ENCODE data around the gene MIEF1. TPM values are rescaled to one million over a fixed set of nuclear protein-coding genes. Genes with fewer than 3 reads are reported as not detected.

Gene MIEF1
- total RNA-seq, 2 donors from 2014 or later, result 37.5 to 52.2 TPM

DNA sequence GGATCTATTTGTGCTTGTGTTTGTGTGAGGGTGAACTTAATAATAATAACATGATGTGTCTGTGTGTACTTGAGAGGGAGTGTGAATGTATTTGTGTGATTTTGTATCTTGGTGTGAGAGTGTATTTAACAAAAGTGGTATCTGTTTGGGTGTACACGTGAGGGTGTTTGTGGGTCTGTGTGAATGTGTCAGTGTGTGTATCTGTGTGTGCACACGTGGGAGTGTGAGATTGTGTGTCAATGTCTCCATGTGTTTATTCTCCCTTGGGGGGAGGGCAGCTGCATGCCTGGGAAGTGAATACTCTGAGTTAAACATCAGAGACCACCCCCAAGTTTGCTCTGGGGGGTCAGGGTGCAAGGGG is 45.5 kb downstream of the MIEF1 start:
- ATAC-seq (no peak), DNase-seq (ENCODE audit: low spot score in 2 of 2) (no peak)
- no peaks in the 10 kb centered on the region for H3K9me3 Mint-ChIP-seq
- no peak overlapping the region for H3K27ac Mint-ChIP-seq
- no peaks in the 10 kb centered on the region for H3K36me3 Mint-ChIP-seq

DNA sequence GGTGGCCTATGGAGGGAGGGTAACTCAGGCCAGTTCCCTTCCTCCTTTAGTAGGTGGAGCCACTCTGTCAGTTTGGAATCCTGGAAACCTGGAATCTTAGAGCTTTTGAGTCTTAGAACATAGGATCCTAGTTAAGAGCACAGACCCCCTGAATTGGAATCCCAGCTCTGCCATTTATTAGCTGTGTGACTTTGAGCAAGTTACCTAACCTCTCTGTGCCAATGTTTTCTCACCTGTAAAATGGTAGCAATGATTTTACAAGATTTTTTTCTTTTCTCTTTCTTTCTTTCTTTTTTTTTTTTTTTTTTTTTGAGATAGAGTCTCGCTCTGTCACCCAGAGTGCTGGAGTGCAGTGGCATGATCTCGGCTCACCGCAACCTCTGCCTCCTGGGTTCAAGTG is 51.3 kb downstream of the MIEF1 start:
- no peak overlapping the region for H3K27ac Mint-ChIP-seq
- no peaks in the 10 kb centered on the region for H3K9me3 Mint-ChIP-seq
- no peaks in the 10 kb centered on the region for H3K36me3 Mint-ChIP-seq
- DNase-seq (ENCODE audit: low spot score in 2 of 2) (no peak), ATAC-seq (no peak)

GRCh38 chr22:39554151-39554550 is 52.1 kb downstream of the MIEF1 start:
- no peaks in the 10 kb centered on the region for H3K36me3 Mint-ChIP-seq
- no peak for ATAC-seq
- no peak overlapping the region for H3K27ac Mint-ChIP-seq
- no peak for DNase-seq (ENCODE audit: low spot score in 2 of 2)
- no peaks in the 10 kb centered on the region for H3K9me3 Mint-ChIP-seq

DNA sequence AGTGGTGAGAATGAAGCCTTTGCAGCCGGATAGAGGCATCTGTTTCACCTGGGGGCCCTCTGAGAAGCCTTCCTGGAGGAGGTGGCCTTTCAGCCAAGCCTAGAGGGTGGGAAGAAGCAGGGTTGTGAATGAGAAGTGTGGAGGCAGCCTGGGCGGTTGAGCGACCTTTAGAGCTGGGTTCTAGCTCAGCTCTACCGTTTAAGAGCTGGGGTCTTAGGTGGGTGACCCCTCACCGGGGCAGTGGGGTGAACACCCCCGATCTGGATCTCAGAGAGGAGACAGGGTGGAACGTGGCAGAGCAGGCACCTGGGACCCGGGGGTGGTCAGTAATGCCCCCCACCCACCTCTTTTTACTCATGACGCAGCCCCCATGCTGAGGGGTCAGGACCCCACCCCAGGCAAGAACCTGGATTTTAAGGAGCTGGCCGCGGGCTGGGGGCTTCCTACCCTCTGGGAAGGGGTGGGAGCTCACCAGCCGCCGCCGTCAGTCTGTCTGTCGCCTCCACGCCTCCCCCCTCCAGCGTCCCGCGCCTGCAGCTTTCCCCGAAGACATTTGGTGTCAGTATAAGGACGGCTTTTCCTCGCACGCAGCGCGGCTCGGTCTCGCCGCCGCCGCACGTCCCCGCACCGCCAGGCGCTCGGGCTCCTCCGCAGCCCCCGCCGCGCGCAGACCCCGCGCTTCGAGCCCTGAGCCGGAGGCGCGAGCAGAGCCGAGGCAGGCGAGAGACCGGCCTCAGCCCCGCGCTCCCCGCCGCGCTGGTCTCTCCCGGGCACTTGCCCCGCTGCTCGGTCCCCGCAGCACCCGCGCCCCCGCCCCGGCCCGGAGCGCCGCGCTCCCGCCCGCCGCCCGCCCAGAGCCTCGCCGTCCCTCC is 55.1 kb downstream of the MIEF1 start:
- ATAC-seq (peak; percentile 64 to 72), DNase-seq (ENCODE audit: low spot score in 2 of 2) (peak in 1 of 2 donors; percentile 25)
- Mint-ChIP-seq H3K27ac (no peak overlapping the region), H3K36me3 (no peaks in the 10 kb centered on the region), H3K9me3 (no peaks in the 10 kb centered on the region)

GRCh38 chr22:39558254-39558727 is 56.2 kb downstream of the MIEF1 start:
- H3K9me3 Mint-ChIP-seq, result no peaks in the 10 kb centered on the region
- DNase-seq (ENCODE audit: low spot score in 2 of 2), result no peak
- no peak overlapping the region for H3K27ac Mint-ChIP-seq
- H3K36me3 Mint-ChIP-seq, result no peaks in the 10 kb centered on the region
- ATAC-seq, result no peak

GRCh38 chr22:39558950-39559349 is 56.9 kb downstream of the MIEF1 start:
- ATAC-seq (no peak), DNase-seq (ENCODE audit: low spot score in 2 of 2) (no peak)
- no peak overlapping the region for H3K27ac Mint-ChIP-seq
- H3K36me3 Mint-ChIP-seq, result no peaks in the 10 kb centered on the region
- no peaks in the 10 kb centered on the region for H3K9me3 Mint-ChIP-seq

DNA sequence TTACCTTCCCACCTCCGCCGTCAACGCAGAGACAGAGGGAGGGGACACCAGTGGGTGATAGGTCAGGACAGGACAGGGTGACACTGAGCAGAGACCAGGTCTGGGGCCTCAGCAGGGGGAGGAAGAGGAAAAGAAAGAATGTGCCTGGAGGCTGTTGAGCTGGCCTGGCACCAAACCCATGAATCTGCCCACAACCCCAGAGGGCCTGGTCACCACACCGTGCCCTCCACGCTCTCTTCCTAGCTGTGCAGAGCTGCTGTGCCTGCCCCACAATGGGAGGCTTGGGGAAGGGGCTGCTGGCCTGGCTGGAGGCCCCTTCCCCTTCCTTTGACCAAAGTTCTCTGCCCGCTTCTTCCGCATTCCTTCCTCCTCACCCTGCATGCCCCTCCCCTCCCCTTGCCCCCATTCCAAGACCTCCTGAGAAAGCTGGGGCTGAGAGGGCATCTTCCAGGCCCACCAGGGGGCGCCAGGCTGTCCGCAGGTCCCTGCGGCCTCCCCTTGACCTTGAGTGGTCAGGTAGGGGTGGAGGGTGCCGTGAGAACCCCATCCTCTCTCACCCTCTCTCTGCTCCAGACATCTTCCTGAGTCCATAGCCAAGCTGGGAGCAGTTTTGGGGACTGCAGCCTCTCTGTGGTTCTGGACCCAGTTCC is 57.5 kb downstream of the MIEF1 start:
- ATAC-seq (no peak), DNase-seq (ENCODE audit: low spot score in 2 of 2) (no peak)
- Mint-ChIP-seq H3K36me3 (no peaks in the 10 kb centered on the region), H3K9me3 (no peaks in the 10 kb centered on the region), H3K27ac (no peak overlapping the region)

DNA sequence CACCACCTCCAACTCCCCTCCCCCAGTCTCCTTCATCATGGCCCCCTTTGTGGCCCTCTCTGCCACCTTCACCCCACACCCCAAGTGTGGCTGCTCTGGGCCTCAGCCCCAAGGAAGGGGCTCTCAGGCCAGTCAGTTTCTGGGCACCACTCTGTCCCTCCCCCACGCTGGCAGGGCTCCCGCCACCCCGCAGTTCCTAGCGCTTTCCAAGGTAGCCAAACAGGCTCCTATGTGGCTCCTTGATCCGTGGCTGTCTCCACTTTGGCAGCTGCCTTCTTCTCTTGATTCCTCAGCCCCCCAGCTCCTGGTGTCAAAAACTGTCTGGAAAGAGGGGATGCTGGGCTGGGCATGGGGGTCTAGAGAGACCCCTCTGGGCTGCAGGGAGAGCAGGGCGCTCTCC is 58.0 kb downstream of the MIEF1 start:
- H3K36me3 Mint-ChIP-seq, result no peaks in the 10 kb centered on the region
- H3K9me3 Mint-ChIP-seq, result no peaks in the 10 kb centered on the region
- ATAC-seq (no peak), DNase-seq (ENCODE audit: low spot score in 2 of 2) (no peak)
- H3K27ac Mint-ChIP-seq, result no peak overlapping the region

DNA sequence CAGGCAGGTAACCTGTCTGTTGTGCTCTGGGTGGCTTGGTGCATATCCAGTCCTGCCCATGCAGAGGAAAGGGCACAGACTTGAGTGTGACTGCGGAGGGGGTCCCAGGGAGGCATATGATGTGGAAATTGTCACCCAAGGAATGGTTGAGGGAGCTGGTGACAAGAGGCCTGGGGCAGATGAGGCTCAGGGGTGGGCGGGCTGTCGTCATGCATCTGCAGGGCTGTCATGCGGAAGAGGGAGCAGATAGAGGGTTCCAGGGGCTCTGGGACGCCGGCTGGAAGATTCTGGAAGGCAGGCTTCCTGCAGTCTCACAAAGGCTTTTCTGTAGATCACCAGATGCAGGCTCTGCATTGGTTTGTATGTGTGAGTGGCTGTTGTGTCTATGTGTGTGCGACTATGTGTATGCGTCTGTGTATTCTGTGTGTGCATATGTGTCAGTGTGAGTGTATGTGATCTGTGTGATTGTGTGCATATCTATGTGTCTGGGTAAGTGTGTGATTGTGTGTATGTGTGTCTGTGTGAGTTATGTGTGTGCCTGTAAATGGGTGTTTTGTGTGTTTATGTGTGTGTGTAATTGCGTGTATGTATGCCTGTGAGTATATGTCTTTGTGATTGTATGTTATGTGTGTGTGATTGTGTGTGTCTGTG is 60.9 kb downstream of the MIEF1 start:
- ATAC-seq (no peak), DNase-seq (ENCODE audit: low spot score in 2 of 2) (no peak)
- peaks cover 8 to 9% of the 10 kb centered on the region in 2 donors for H3K9me3 Mint-ChIP-seq
- no peak overlapping the region for H3K27ac Mint-ChIP-seq
- H3K36me3 Mint-ChIP-seq, result no peaks in the 10 kb centered on the region

GRCh38 chr22:39563571-39564428 is 61.7 kb downstream of the MIEF1 start:
- Mint-ChIP-seq H3K9me3 (peaks cover 8 to 9% of the 10 kb centered on the region in 2 donors), H3K27ac (no peak overlapping the region), H3K36me3 (no peaks in the 10 kb centered on the region)
- no peak for DNase-seq (ENCODE audit: low spot score in 2 of 2)
- ATAC-seq, result no peak

- no peak for ATAC-seq
- Mint-ChIP-seq H3K9me3 (peaks cover 8 to 9% of the 10 kb centered on the region in 2 donors), H3K36me3 (no peaks in the 10 kb centered on the region), H3K27ac (peak overlapping the region in 1 of 2 donors; percentile 1)
- no peak for DNase-seq (ENCODE audit: low spot score in 2 of 2)
These were observed 63.4 kb downstream of the MIEF1 start for GRCh38 chr22:39565414-39565944.

DNA sequence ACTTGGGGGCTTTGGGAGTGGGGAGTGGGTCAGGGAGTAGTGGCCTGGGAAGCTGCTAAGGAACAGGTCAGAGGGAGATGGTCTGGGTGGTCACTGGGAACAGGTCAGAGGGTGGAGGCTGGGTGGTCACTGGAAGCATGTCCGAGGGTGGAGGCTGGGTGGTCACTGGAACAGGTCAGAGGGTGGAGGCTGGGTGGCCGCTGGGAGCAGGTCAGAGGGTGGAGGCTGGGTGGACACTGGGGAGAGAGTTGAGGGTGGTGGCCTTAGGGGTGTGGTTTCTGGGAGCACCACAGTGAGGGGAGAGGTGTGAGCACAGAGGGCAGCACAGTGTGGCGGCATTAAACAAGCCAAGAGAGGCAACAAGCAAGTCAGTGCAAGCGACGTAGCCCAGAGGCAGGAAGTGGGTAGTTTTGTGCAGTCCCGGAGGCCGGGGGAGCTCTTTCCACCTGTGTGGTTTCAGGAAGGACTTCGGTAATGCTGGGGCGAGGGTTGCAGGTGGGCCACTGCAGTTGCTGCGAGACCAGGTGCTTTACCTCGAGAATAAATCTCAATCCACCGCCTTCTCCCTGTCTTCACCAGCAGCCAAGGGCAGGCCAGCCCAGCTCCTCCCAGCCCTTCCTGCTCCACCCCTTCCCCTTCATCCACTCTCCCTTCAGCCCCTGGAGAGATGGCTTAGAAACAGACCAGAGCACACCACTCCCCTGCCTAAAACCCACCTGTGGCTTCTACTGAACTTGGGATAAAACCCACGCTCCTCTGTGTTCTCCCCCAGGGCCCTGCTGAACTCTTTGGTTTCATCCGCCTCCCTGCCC is 65.3 kb downstream of the MIEF1 start:
- H3K9me3 Mint-ChIP-seq, result peaks cover 8 to 9% of the 10 kb centered on the region in 2 donors
- peak; percentile 79 to 89 for ATAC-seq
- peak; percentile 30 to 56 for DNase-seq (ENCODE audit: low spot score in 2 of 2)

More for the DNA sequence above, 65.3 kb downstream of the MIEF1 start:
- peak overlapping the region; percentile 64 to 69 for H3K27ac Mint-ChIP-seq
- no peaks in the 10 kb centered on the region for H3K36me3 Mint-ChIP-seq
